Suppressor macrophage treated with lipopolysaccharide for 4 hours (primary cell): ENCODE data around the gene SCN1B.

Experiments
- DNase-seq: peaks from one replicate; pipeline ENCODE4 v3.0.0-alpha.2; 2020

SCN1B gene

DNA sequence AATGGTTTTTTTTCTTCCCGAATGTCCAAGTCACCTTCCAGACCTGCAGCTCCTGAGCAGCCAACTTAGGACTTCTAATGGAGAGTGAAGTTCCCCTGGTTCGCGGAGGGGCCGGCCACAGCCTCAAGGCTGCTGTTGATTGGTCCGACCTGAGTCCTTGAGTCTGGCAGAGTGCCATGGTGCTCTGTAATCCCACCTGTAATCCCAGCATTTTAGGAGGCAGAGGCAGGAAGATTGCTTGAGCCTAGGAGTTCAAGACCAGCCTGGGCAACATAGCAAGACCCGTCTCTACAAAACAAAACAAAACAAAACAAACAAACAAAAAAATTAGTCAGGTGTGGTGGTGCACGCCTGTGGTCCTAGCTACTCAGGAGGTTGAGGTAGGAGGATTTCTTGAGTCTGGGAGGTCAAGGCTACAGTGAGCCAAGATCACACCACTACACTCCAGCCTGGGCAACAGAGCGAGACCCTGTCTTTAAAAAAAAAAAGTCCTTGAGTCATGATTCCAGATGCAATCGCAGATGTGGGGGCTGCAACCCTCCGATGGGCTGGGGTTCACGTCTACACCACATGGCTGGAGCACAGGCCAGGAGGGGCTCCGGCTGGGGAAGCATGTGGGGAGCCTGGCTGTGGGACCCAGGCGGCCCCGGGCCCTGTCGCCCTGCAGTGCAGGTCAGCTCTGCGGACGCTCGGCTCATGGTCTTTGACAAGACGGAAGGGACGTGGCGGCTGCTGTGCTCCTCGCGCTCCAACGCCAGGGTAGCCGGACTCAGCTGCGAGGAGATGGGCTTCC, 28.9 kb downstream of the SCN1B start:
- no peak for DNase-seq

DNA sequence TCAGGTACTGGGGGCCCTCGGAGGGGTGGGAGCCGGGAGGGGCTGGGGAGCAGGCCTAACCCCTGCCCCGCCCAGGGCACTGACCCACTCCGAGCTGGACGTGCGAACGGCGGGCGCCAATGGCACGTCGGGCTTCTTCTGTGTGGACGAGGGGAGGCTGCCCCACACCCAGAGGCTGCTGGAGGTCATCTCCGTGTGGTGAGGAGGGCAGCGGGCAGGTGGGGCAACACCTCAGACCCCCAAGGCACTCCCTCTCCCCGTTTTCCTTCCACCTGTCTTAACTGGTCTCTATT, 29.5 kb downstream of the SCN1B start:
- DNase-seq = no peak

DNA sequence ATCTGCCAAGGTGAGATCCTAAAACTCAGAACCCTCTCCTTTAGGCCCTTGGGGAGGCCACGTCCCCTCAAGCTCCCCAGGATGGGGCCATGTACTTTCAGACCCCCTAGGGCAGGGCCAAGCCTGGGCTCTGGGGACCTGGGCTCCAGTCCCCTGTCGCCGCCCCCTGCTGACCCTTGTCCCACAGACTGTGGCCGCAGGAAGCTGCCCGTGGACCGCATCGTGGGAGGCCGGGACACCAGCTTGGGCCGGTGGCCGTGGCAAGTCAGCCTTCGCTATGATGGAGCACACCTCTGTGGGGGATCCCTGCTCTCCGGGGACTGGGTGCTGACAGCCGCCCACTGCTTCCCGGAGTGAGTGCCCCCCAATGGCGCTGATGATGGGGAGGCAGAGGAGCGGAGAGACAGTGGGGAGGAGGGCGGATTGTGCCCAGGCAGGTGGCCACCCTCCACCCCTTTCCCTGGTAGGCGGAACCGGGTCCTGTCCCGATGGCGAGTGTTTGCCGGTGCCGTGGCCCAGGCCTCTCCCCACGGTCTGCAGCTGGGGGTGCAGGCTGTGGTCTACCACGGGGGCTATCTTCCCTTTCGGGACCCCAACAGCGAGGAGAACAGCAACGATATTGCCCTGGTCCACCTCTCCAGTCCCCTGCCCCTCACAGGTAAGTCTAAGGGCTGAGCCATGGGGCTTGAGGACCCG, 30.0 kb downstream of the SCN1B start:
- DNase-seq = no peak

DNA sequence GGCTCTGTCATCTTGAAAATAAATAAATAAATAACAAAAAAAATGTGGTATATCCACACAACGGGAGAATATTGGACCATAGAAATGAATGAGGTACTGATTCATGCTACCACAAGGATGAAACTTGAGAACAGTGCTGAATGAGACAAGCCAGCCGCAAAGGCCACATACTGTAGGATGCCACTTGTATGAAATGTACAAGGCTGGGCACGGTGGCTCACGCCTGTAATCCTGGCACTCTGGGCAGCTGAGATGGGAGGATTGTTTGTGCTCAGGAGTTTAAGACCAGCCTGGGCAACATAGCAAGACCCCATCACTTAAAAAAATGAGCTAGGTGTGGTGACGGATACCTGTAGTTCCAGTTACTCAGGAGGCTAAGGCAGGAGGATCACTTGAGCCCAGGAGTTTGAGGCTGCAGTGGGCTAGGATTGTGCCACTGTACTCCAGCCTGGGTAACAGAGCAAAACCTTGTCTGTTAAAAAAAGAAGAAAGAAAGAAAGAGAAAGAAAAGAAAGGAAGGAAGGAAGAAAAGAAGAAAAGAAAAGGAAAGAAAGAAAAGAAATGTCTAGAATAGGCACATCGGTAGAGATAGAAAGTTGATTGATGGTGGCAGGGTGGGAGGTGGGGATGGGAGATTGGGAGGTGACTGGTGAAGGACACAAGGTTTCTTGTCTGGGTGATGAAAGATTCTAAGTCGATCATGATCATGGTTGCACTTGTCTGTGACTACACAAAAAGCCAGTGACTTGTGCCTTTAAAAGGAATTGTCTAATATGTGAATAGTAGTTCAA, 31.5 kb downstream of the SCN1B start:
- no peak for DNase-seq

DNA sequence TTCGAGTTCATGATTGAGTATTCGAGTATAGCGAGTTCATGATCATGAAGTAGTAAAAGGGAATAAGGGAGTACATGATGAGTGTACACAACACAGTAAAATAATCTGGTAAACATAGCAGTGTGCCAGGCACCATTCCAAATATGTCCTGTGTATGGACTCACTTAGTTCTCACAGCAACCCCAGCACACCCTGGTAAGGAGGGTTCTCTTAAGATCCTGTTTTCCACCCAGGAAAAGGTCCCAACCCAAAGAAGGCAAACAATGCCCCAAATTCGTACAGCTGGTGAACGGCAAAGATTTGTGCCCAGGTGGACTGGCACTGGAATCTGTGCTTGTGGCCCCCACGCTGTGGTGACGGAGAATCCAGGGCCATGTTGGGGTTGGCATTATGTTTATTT, 32.7 kb downstream of the SCN1B start:
- no peak for DNase-seq

DNA sequence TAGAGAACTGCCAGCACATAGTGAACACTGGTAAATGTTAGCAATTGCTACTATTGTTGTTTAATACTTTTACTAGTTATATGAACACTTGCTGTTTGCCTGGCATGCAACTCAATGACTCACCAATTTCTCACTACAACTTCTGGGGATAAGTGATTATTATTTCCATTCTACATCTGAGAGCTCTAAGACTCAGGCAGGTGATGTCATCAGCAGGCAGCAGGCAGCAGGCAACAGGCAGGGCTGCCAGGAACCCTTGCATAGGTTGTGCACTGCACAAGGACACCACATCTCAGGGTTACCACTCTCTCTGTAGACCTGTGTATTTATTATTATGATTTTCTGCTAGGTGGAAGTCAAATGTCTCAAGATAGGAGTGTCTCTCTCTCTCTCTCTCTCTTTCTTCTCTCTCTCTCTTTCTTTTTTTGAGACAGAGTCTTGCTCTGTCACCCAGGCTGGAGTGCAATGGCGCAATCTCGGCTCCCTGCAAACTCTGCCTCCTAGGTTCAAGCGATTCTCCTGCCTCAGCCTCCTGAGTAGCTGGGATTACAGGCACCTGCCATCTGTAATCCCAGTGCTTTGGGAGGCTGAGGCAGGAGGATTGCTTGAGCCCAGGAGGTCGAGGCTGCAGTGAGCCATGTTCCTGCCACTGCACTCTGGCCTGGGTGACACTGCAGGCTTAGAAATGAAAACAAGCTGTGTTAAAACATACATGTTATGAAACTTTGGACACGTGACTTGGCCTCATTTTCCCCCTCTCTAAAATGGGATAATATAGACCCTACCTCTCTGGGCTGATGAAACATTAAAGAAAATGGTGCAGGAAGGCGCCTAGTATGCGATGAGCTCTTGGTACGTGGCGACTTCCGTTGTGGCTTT, 33.9 kb downstream of the SCN1B start:
- peak; percentile 31 for DNase-seq

DNA sequence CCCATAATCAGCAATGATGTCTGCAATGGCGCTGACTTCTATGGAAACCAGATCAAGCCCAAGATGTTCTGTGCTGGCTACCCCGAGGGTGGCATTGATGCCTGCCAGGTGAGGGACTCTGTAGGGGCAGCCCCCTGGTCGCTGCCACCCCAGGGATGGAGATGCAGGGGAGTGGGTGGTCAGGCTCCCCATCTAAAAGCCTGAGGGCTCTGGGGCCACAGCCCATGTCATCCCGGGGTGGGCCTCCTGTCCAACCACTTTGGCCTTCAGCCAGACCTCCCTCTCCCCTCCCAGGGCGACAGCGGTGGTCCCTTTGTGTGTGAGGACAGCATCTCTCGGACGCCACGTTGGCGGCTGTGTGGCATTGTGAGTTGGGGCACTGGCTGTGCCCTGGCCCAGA, 35.3 kb downstream of the SCN1B start:
- no peak for DNase-seq

DNA sequence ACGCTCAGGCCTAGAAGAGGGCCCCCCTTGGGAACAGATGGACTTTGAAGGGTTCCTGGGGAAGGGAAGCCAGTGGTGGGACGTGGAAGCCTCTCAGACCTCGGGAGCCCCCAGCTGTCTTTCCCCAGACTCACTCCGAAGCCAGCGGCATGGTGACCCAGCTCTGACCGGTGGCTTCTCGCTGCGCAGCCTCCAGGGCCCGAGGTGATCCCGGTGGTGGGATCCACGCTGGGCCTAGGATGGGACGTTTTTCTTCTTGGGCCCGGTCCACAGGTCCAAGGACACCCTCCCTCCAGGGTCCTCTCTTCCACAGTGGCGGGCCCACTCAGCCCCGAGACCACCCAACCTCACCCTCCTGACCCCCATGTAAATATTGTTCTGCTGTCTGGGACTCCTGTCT, 35.9 kb downstream of the SCN1B start:
- DNase-seq = no peak

DNA sequence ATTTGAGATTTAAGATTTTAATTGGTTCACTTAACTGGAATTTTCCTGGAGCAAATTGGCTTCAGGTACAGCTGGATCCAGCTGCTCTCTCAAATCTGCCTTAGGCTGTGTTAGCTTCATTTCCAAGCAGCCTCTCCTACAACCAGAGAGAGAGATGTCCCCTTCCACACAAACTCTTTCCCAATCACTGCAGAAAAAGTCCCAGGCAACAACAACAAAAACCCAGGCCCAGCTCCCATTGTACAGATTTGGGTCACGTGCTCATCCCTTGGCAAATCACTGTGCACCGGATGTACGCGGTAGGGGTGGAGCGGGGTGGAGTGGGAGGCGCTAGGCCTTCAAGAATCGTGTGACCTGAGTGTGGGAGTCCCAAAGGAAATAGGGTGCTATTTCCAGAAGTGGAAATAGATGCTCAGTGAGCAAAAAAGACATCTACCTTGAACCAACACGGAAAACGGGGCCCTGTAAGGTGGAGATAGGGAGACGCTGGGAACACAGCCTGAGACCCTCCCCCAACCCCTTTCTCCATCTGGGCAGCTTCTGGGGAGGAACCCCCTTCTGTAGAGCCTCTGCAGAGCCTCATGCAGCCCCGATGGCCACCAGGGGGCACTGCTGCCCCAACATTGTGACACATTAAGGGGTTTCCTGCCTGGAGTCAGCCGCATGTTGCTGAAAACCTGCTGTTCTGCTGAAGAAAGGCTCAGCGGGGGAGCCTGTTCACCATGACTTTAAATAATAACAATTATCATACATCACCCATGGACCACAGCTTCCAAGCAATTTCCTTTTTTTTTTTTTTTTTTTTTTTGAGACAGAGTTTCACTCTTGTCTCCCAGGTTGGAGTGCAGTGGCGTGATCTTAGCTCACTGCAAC, 36.7 kb downstream of the SCN1B start:
- DNase-seq = peak; percentile 91

DNA sequence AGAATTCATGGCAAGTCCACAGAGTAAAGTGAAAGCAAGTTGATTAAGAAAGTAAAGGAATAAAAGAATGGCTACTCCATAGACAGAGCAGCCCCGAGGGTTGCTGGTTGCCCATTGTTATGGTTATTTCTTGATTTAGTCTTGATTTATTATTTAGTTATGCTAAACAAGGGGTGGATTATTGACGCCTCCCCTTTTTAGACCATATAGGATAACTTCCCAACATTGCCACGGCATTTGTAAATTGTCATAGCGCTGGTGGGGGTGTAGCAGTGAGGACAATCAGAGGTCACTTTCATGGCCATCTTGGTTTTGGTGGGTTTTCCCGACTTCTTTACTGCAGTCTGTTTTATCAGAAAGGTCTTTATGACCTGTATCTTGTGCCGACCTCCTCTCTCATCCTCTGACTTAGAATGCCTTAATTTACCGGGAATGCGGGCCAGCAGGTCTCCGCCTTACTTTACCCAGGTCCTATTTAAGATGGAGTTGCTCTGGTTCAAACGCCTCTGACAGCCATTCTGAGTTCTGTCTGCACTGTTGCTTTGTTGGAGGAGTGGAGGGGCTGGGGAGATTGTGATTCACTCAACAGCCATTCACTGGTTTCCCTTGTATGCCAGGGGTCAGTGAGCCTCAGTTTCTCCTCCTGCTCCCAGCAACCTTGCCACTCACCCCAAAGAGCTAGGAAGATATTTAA, 38.8 kb downstream of the SCN1B start:
- DNase-seq = no peak

DNA sequence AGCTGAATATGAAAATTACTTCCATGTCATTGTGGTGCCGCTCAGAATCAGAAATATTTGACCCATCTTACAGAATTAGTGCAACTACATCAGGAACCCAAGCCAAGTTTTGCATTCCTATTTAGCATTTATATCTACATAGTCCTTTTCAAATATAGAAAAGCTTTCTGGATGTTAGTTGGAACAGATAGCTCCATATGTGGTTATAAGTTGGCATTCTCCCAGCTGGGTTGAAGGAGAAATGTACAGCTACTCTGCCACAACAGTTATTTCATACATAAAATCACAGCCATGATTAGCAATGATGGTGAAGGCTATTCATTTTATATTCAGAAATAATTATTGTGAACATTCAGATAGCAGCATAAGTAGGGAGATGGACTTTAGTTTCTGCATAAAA, 39.4 kb downstream of the SCN1B start:
- no peak for DNase-seq

DNA sequence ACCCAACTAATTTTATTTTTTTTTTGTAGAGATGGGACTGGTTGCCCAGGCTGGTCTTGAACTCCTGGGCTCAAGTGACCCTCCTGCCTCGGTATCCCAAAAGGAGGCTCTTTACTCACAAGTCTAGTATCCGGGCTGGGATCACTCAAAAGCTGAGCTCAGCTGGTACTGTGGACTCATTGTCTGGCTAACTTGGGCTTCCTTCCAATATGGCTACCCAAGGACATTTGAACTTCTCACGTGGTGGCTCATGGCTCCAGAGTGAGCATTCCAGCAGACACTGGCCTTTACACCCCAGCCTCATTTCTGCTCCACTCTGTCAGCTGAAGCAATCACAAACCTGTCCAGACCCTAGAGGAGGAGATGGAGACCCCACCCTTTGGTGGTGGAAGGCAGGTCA, 40.2 kb downstream of the SCN1B start:
- no peak for DNase-seq

DNA sequence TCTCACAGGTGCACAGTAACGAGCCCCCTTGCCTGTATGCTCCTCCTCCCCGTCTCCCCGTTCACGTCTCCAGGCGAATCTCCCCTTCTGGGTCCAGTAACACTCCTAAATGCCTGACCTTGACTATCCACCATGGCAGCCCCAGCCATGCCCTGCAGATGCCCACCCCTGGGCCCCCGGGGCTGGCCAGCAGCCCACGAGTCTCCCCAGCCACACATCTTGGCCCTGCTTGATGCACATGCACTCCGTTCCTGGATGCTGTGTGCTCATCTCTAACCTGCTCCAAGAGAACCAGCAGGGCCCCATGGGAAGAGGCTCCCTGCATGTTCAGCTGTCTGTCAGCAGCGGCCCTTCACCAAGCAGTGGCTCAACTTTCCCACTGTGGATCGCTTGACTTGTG, 43.2 kb downstream of the SCN1B start:
- no peak for DNase-seq

DNA sequence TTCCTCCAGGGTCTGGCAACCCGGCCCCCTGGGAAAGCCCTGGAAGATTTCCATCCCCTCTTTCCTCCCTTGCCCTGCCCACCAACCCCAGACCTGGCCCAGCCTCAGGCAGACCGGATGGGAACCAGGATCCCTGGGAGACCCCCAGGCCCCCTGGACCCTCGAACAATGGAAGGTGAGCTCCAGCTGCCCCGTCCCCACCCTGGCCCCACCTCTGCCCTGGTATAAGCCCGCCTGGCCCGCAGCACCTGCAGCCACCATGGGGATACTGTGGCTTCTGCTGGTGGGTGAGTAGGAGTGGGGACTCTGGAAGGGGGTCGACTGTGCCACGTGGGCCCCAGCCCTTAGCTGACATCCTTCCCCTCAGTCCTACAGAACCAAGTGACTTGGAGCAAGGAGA, 43.7 kb downstream of the SCN1B start:
- DNase-seq = no peak

DNA sequence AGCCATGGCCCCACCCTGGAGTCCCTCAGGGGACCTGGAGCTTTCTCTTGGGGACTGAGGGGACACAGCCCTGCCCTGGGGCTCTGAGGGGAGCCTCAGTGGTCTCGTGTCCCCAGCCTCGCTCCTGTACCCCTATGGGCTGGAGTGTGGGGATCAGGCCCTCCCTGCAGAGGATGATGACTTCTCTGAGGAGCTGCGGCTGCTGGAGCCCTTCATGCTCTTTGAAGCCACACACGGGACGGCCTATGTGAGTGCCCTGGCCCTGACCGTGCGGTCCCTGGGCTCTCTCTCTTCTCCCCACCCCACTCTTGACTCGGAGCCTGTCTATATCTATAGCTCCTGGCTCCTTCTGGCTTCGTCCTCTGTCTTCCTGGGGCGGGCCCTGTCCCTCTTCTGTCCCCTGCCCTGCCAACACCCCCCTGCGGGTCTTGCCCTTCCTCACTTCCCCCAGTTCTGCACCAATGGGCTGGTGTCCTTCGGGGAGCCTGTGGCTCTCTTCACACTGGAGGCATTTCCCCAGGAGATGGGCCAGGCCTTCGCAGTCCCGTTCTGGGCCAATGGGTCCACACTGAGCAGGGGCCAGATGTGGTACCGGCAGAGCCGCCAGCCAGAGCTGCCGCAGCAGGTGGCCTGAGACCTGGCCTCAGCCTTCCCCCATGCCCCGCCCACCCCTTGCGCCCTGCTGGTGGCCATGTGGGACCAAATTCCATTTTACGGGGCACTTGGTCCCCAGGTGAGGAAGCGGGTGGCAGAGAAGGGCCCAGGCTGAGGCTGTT, 44.3 kb downstream of the SCN1B start:
- no peak for DNase-seq

DNA sequence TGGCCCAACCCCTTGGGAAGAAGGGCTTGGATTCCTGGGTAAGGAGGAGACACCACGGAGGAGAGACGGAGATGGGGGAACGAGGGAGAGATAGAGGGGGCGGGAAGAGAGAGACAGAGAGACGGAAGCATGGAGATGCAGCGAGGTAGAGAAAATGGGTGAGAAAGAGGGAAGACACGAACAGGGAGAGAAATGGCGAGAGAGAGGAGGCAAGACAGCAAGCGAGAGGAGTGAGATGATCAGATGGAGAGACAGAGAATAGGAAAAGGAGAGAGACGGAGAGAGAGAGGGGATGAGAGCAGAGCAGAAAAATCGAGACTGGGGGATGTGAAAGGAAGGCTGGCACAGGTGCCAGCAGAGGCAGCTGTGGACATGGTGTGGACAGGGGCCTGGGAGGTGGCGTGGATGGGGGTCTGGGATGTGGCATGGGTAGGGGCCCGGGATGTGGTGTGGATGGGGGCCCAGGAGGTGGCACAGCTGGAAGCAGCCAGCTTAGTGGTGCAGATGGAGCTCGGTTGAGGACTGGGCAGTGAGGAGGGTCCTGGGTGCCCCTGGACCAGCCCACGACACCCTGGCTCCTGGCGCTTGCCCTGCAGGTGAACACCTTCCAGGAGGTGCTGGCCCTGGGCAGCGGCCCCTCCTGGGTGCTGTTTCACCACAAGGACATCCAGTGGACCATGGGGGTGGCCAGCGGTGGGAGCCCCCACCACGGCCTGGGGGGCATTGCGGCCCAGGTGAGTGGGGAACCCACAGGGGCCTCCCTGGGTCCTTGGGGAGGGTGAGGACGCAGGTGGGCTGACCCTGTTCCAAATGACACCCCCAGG, 45.1 kb downstream of the SCN1B start:
- no peak for DNase-seq

DNA sequence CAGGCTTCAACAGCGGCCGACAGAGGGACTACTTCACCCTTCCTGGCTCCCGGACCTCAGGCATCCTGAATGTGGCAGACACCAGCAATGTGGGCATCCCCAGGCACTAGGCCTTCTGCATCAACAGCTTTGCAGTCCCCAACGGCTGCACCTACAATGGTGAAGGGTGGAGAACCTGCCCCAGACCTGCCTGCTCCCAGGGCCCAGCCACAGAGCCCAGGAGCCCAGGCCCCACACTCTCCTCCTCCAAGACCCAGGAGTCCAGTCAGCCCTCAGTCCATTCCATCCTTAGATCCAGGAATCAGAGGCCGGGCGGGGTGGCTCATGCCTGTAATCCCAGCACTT, 45.7 kb downstream of the SCN1B start:
- no peak for DNase-seq

DNA sequence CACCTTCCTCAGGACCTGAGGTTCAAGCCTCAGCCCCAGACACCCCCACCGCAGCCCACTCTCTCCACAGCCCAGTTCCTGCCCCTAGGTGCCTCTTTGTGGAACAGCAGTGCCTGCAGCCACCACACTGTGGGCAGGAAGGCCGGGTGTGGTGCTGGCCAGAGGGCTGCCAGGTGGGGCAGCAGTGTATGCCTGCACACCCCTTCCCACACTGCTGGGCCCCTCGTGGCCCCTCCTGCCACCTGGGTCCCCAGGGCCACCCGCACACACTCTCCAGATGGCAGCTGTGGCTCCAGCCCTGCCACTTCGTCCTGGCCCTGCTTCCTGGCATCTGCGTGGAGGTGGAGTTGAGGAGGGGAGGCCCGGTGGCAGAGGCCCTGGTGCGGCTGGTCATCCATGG, 46.4 kb downstream of the SCN1B start:
- DNase-seq = no peak

DNA sequence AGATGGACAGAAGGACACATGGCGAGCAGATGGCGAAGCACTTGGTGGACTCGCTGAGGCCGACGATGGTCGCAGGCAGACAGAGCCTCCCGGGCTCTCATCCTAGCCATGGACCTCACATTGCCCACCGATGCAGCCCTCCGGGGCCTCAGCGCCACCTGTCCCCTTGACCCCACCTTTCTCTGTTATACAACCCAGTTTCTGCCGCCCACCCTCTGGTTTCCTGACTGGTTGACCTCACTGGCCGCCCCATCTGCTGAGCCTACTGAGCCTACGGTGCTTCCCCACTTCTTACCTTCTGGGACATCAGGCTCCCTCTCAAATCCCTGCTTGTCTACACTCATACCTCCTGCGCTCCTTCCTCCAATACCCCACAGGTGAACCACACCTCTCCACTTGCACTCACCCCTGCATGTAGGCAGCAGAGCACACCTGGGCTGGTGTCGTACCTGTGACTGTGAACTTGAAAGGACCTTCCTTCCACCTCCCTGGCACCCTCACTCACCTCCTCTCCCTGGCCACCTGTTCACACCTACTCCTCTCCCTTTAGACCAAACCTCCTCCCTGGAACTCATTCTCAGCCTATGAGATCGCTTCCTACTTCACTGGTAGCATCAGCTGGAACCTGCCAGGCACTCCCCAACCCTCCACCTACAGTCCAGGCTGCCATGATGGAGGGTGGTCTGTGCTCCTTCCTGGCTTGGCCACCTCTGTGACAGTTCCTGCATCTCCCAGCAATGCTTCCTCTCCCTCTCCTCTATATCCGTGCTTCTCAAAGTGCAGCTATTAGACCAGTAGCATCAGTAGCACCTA, 47.3 kb downstream of the SCN1B start:
- DNase-seq = no peak
